GM19438 (cell line): ENCODE results near the gene TMEM106B.
"Not testable (repeated sequence)": the region's sequence is repeated elsewhere in the genome, so short reads cannot be mapped to it uniquely, and the experiment has no call there.

Experiments
- ATAC-seq: cut with Tn5 transposase; IDR thresholded peaks from one replicate; pipeline ENCODE4 v1.9.1; 2021; ENCODE audit warnings: low read depth; ENCODE audit not compliant: unreplicated experiment

The TMEM106B gene

GRCh38 chr7:12211054-12211710 lies at the start of gene TMEM106B:
Gene TMEM106B (plus strand): TSS chr7:12211294. CDS start chr7:12214811, 3,517 bp downstream.
- peak; percentile 96 for ATAC-seq

GRCh38 chr7:12162415-12163113 lies 48.5 kb upstream of the TMEM106B start:
- no peak for ATAC-seq

- not testable (repeated sequence) for ATAC-seq
Measured at GRCh38 chr7:12168065-12168464, 43.0 kb upstream of the TMEM106B start.

- ATAC-seq: not testable (repeated sequence)
Measured at GRCh38 chr7:12169981-12170820, 40.9 kb upstream of the TMEM106B start.

GRCh38 chr7:12173671-12174070 lies 37.4 kb upstream of the TMEM106B start:
- no peak for ATAC-seq

GRCh38 chr7:12174931-12175330 lies 36.2 kb upstream of the TMEM106B start:
- ATAC-seq: no peak

GRCh38 chr7:12178317-12178716 lies 32.8 kb upstream of the TMEM106B start:
- no peak for ATAC-seq

- ATAC-seq: no peak
Measured at GRCh38 chr7:12194426-12194825, 16.7 kb upstream of the TMEM106B start.

- ATAC-seq: no peak
Measured at GRCh38 chr7:12196386-12196785, 14.7 kb upstream of the TMEM106B start.

GRCh38 chr7:12199363-12199762 lies 11.7 kb upstream of the TMEM106B start:
- ATAC-seq: no peak

- no peak for ATAC-seq
Measured at GRCh38 chr7:12207046-12207445, 4.0 kb upstream of the TMEM106B start.

- no peak for ATAC-seq
Measured at GRCh38 chr7:12209221-12209620, 1.9 kb upstream of the TMEM106B start.

GRCh38 chr7:12210179-12211053 lies 678 bp upstream of the TMEM106B start:
- peak; percentile 36 for ATAC-seq

GRCh38 chr7:12211711-12212485 lies 804 bp downstream of the TMEM106B start:
- ATAC-seq: no peak

GRCh38 chr7:12217311-12217710 lies 6.2 kb downstream of the TMEM106B start:
- no peak for ATAC-seq

- no peak for ATAC-seq
Measured at GRCh38 chr7:12220389-12221046, 9.4 kb downstream of the TMEM106B start.

- no peak for ATAC-seq
Measured at GRCh38 chr7:12221414-12221813, 10.3 kb downstream of the TMEM106B start.

GRCh38 chr7:12222889-12223579 lies 11.9 kb downstream of the TMEM106B start:
- peak; percentile 84 for ATAC-seq
